PC-9 (cell line): ENCODE measurements around the gene PLEKHA6.

Experiments
- EZH2 ChIP-seq: fragments of 200-600 bp; sonication (generic); IDR thresholded peaks from 2 replicates; pipeline ENCODE4 v1.8.0; 2017; ENCODE audit warnings: antibody characterized with exemption, low read depth
- TF ChIP-seq, protein P1 (sequence below): fragments of 200-600 bp; sonication (generic); conservative IDR thresholded peaks from 2 replicates; pipeline ENCODE4 v1.6.1; 2017; ENCODE audit warnings: mixed run types, antibody characterized with exemption, mild to moderate bottlenecking, moderate library complexity

GRCh38 chr1:204317170-204317569, 42.6 kb downstream of the PLEKHA6 start:
- TF ChIP-seq, protein P1, sequence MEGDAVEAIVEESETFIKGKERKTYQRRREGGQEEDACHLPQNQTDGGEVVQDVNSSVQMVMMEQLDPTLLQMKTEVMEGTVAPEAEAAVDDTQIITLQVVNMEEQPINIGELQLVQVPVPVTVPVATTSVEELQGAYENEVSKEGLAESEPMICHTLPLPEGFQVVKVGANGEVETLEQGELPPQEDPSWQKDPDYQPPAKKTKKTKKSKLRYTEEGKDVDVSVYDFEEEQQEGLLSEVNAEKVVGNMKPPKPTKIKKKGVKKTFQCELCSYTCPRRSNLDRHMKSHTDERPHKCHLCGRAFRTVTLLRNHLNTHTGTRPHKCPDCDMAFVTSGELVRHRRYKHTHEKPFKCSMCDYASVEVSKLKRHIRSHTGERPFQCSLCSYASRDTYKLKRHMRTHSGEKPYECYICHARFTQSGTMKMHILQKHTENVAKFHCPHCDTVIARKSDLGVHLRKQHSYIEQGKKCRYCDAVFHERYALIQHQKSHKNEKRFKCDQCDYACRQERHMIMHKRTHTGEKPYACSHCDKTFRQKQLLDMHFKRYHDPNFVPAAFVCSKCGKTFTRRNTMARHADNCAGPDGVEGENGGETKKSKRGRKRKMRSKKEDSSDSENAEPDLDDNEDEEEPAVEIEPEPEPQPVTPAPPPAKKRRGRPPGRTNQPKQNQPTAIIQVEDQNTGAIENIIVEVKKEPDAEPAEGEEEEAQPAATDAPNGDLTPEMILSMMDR = no peak
- TF ChIP-seq EZH2 = no peak
